Measurements from ENCODE around the gene SLC6A3.

The SLC6A3 gene

DNA sequence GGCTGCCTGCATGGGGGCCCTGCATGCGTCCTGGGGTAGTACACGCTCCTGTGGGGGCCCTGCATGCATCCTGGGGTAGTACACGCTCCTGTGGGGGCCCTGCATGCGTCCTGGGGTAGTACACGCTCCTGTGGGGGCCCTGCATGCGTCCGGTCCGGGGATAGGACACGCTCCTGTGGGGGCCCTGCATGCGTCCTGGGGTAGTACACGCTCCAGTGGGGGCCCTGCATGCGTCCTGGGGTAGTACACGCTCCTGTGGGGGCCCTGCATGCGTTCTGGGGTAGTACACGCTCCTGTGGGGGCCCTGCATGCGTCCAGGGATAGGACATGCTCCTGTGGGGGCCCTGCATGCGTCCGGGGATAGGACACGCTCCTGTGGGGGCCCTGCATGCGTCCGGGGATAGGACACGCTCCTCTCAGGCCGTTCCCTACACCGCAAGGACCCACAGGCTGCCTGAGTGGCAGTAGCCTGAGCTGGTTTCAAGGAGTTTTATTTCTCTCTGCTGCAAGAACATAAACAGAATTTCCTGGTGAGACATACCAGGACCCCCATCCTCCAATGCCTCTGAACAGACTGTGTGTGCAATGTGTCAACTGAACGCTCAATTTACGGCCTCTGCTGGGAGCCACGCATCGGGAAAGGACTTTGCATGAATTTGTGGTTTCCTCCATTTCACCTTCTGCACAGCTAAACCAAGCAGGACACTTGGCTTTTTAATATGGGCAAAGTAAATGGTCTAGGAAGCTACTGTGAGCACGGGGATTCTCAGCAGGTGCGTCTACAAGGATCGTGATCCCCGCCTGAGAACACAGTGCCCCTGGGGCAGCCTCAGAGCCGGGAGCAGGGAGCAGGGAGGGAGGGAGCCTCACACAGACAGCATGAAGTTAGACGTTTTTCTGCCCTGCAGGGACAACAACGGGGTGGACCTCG is 51.4 kb downstream of the SLC6A3 start:
- TF ChIP-seq, protein P1, sequence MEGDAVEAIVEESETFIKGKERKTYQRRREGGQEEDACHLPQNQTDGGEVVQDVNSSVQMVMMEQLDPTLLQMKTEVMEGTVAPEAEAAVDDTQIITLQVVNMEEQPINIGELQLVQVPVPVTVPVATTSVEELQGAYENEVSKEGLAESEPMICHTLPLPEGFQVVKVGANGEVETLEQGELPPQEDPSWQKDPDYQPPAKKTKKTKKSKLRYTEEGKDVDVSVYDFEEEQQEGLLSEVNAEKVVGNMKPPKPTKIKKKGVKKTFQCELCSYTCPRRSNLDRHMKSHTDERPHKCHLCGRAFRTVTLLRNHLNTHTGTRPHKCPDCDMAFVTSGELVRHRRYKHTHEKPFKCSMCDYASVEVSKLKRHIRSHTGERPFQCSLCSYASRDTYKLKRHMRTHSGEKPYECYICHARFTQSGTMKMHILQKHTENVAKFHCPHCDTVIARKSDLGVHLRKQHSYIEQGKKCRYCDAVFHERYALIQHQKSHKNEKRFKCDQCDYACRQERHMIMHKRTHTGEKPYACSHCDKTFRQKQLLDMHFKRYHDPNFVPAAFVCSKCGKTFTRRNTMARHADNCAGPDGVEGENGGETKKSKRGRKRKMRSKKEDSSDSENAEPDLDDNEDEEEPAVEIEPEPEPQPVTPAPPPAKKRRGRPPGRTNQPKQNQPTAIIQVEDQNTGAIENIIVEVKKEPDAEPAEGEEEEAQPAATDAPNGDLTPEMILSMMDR (IDR thresholded peaks at IDR 0.05), result no peak
- no peak for DNase-seq (ENCODE audit: low spot score)
- H3K4me3 ChIP-seq, result no peak overlapping the region
- no peak overlapping the region for H3K27ac ChIP-seq

DNA sequence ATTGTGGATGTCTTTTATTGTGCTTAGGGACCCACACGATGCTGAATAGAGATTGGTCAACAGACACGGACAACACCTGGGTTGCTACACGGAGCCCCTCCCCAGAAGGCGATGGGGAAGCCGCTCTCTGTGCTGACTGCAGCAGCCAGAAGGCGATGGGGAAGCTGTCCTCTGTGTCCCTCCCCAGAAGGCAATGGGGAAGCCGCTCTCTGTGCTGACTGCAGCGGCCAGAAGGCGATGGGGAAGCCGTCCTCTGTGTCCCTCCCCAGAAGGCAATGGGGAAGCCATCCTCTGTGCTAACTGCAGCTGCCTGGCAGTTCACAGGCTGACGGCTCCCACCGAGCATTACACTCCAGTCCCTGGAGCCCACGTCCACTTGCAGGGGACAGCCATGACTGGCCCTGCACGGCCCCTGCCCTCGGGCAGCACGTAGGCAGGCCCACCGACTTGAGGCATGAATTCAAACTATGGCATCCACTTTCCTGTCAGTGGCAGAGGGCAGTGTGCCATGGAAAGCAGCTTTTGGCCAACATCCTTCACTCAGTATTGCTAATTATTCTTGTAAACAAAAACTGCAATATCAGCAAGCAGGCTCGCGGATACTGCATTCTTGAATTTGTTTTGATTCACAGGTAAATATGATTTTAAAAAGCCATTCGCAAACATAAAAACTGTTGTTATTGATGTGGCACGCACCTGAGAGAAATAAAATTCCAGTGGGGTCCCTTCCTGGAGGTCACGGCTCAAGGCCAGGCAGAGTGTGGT is 52.3 kb downstream of the SLC6A3 start:
- no peak for DNase-seq (ENCODE audit: low spot score)
- no peak overlapping the region for H3K4me3 ChIP-seq
- H3K27ac ChIP-seq, result no peak overlapping the region
- TF ChIP-seq, protein P1 (IDR thresholded peaks at IDR 0.05), result no peak

DNA sequence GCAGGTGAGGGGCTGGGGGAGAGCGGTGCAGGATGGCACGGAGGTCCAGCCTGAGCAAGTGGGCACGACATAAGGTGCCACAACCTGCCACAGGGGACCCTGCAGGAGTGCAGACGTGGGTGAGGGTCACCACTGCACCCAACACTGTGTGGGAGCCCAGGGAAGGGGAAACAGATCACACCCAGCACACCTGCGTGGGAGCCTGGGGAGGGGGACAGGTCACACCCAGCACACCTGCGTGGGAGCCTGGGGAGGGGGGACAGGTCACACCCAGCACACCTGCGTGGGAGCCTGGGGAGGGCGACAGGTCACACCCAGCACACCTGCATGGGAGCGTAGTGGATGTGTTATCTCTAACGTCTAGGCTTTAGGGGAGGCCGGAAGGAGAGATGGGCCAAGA is 53.0 kb downstream of the SLC6A3 start:
- TF ChIP-seq, protein P1 (IDR thresholded peaks at IDR 0.05), result no peak
- DNase-seq (ENCODE audit: low spot score), result no peak
- no peak overlapping the region for H3K4me3 ChIP-seq
- no peak overlapping the region for H3K27ac ChIP-seq

DNA sequence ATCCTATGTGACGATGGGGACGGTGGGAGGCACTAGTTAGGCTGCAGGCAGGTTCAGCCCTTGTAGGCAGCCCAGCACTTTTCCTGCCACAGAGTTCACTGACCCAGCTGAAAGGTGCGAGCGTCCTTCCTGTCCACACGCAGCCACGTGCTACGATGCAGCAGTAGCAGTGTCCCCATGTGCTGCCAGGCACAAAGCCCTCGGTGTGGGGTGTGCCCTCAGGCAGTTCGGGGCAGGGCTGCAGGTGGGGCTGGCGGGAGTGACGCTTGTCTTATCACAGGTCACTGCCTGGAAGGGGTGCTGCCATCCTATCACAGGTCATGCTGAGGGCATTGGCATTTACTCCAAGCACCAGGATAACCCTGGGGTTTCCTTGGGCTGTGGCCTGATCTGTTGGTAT is 53.5 kb downstream of the SLC6A3 start:
- no peak overlapping the region for H3K27ac ChIP-seq
- H3K4me3 ChIP-seq, result no peak overlapping the region
- DNase-seq (ENCODE audit: low spot score), result no peak
- TF ChIP-seq, protein P1 (IDR thresholded peaks at IDR 0.05), result no peak

DNA sequence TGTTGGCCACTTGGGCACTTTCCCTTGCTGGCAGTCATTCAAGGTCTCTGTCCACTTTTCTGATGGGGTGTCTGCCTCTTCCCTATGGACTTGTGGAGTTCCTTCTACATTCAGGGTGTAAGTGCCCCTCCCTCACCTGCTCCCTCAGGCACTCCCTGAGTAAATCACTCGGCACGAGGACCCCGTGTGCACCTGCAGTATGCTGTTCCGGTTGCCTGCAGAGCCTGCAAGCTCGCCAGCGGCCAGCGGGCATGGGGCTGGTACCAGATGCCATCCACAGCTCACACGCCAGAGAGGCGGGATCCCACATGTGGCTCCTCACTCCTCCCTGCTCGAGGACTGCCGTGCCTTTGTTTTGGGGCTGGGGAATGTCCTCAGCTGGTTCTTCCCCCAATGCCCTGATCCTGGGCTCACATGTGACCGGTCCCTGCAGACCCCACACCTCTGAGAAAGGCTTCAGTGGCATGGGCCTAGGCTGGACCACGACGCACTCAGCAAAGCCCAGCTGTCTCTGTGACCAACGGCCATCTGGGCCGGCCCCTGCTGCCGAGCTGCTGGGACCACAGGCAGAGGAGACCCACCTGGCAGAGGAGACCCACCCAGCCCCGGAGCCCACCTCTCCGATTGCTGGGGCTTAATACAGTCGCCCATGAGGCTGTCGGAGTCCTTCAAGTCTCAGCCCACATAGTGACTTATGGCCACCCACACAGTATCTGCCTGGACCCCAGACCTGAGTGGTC is 54.2 kb downstream of the SLC6A3 start:
- TF ChIP-seq, protein P1 (IDR thresholded peaks at IDR 0.05), result no peak
- Histone ChIP-seq H3K27ac (no peak overlapping the region), H3K4me3 (no peak overlapping the region)
- DNase-seq (ENCODE audit: low spot score), result no peak

DNA sequence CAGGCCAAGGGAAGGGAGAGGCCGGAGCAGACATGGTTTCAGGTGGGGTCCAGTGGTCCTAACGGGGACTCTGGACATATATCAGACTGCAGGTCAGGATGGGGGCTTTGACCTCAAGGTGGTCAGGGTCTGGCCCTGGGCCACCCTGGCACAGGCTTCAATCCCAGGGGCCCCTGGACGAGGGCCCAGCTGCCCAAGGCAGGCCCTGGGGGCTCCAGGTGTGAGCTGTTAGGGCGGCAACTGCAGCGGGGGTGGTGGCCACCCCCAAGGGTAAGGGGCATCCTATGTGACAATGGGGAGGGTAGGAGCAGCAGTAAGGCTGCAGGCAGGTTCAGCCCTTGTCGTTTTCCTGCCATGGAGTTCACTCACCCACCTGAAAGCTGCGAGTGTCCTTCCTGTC is 54.9 kb downstream of the SLC6A3 start:
- no peak overlapping the region for H3K4me3 ChIP-seq
- no peak overlapping the region for H3K27ac ChIP-seq
- TF ChIP-seq, protein P1 (IDR thresholded peaks at IDR 0.05), result no peak
- DNase-seq (ENCODE audit: low spot score), result no peak

Data from coronary artery (tissue), 2 donors.